Adrenal gland (tissue), 12 donors: ENCODE measurements around the gene TMOD1. TPM values are rescaled to one million over a fixed set of nuclear protein-coding genes. Genes with fewer than 3 reads are reported as not detected.
A peak's percentile ranks its signal among the peaks of the same experiment; 100 is the strongest.

ENCODE experiments used
- DNase-seq, 7 donors: peaks; one replicate each; pipeline ENCODE4 v3.0.0-alpha.2; 2019 to 2020
- H3K27ac ChIP-seq, 5 donors: fragments of 200-600 bp; sonication (generic) in 4 of 5; 1 replicate in 3 of 5; 2 replicates in 2 of 5; pipeline versions ENCODE4 v1.5.1 to v1.8.0; 2016 to 2020; ENCODE audit warnings: mild to moderate bottlenecking in 1 of 5
- H3K27me3 ChIP-seq: fragments of 200-600 bp; 2 replicates; pipeline ENCODE4 v1.8.0; 2021
- H3K36me3 ChIP-seq, 2 donors: fragments of 200-600 bp; replicated peaks in 1 of 2; 1 replicate in 1 of 2; 2 replicates in 1 of 2; pipeline versions ENCODE4 v1.5.1 to v1.8.0; 2018 to 2022
- H3K4me1 ChIP-seq, 2 donors: fragments of 200-600 bp; replicated peaks in 1 of 2; 1 replicate in 1 of 2; 2 replicates in 1 of 2; pipeline versions ENCODE4 v1.5.1 to v1.8.0; 2018 to 2021
- H3K4me3 ChIP-seq, 4 donors: fragments of 200-600 bp; sonication (generic) in 3 of 4; one replicate each; pipeline ENCODE4 v1.5.1; 2016 to 2018
- H3K9me3 ChIP-seq, 3 donors: fragments of 200-600 bp; sonication (generic) in 1 of 3; replicated peaks in 1 of 3; 1 replicate in 2 of 3; 2 replicates in 1 of 3; pipeline versions ENCODE4 v1.5.1 to v1.8.0; 2016 to 2021
- CTCF ChIP-seq, 6 experiments: fragments of 450-650 bp in 4 of 6; fragments of 200-600 bp in 2 of 6; sonication (generic) in 1 of 6; IDR thresholded peaks; 1 replicate in 5 of 6; 2 replicates in 1 of 6; pipeline versions ENCODE4 v1.5.1 to v1.8.0; 2016 to 2021; ENCODE audit warnings: antibody characterized with exemption in 6 of 6, mild to moderate bottlenecking in 2 of 6, moderate library complexity in 1 of 6
- POLR2A ChIP-seq, 2 donors: fragments of 450-650 bp; IDR thresholded peaks; one replicate each; pipeline ENCODE4 v1.6.1; 2017; ENCODE audit warnings: antibody characterized with exemption in 2 of 2, mild to moderate bottlenecking in 2 of 2, moderate library complexity in 1 of 2
- WGBS, 4 donors: extraction: QIAGEN DNeasy Blood & Tissue Kit in 2 of 4; methylation state at CpG; one replicate each; pipeline versions ENCODE4 v1.1.5 to v1.1.7; 2013 to 2017; 5-methylcytosine and 5-hydroxymethylcytosine counted together
- intact Hi-C, 2 donors: fragments of 100-400 bp; cut with DNase I; formaldehyde crosslinking; loops; one replicate each; pipeline versions ENCODE4 v1.14.1 to v1.15.0; 2022 to 2023
- polyA plus RNA-seq, 3 donors: library from polyadenylated mRNA; stranded (reverse); fragments of 200-250 nt in 2 of 3; fragments of 350-450 nt in 1 of 3; fragmentation: Illumina TruSeq in 1 of 3; extraction: RNeasy Lipid Tissue Mini Kit (QIAGEN cat#74804) in 1 of 3; gene quantifications; one replicate each; pipeline ENCODE4 v1.2.3, GENCODE V29; 2013 to 2014
- total RNA-seq, 9 donors: library from RNA; depleted of rRNA in 4 of 9; stranded (reverse); fragments of >200 nt in 4 of 9; fragments of 120-200 nt in 1 of 9; fragmentation: NEBNext Ultra II Directional in 1 of 9; extraction: Animal tissue kit (Norgen Biotek cat#: 25700) in 1 of 9; gene quantifications; one replicate each; pipeline versions ENCODE4 v1.1.0 to v1.2.4, GENCODE V29; 2013 to 2023
- donor health status: healthy with polysubstance abuse.
- donor health status: Bipolar disorder and iron deficiency.
- donor health status: DM: yes; HTN: yes; CAD: no.
- donor health status: DM: no; HTN: no; CAD: no.
- donor health status: DM: no; HTN: no; CAD: no.
- donor health status: DM: yes; HTN: yes; CAD: no.

The TMOD1 gene
- total and polyA plus RNA-seq, 12 donors, result 23.9 to 91.2 (median 59.8) TPM

- WGBS, 4 donors, result 70 to 76% (median 72%) methylated on average over 7 of the region's 7 CpGs
- Histone ChIP-seq H3K36me3 (peaks cover 0 to 71% of the 10 kb centered on the region in 2 donors), H3K27ac (peak overlapping the region; percentile 10 to 83 (median 53)), H3K9me3 (no peaks in the 10 kb centered on the region), H3K4me1 (peaks cover 14 to 40% of the 10 kb centered on the region in 2 donors), H3K4me3 (no peak overlapping the region), H3K27me3 (no peaks in the 10 kb centered on the region)
- TF ChIP-seq CTCF (IDR thresholded peaks at IDR 0.05), result no peak
- TF ChIP-seq POLR2A (IDR thresholded peaks at IDR 0.05), result no peak
- DNase-seq, result peak in 4 of 7 donors; percentile 36 to 54 (median 45)
- intact Hi-C loops, result loop anchor here in 1 of 2 donors (5.0 kb wide), 1 partner anchor 134 kb away; no protein-coding TSS in a partner anchor
These were observed 99.9 kb downstream of the TMOD1 start for GRCh38 chr9:97601228-97601898.

GRCh38 chr9:97602430-97602829 lies 101.0 kb downstream of the TMOD1 start:
- Histone ChIP-seq H3K4me3 (no peak overlapping the region), H3K36me3 (peaks cover 0 to 63% of the 10 kb centered on the region in 2 donors), H3K9me3 (no peaks in the 10 kb centered on the region), H3K27me3 (no peaks in the 10 kb centered on the region), H3K27ac (peak overlapping the region in 2 of 5 donors; percentile 30 to 82), H3K4me1 (peaks cover 14 to 40% of the 10 kb centered on the region in 2 donors)
- intact Hi-C loops, result loop anchor here in 1 of 2 donors (5.0 kb wide), 1 partner anchor 135 kb away; no protein-coding TSS in a partner anchor
- WGBS, 4 donors, result 44 to 70% (median 64%) methylated on average over 9 to 10 of the region's 10 CpGs
- peak in 2 of 7 donors; percentile 39 to 47 for DNase-seq
- no peak for TF ChIP-seq POLR2A (IDR thresholded peaks at IDR 0.05)
- TF ChIP-seq CTCF (IDR thresholded peaks at IDR 0.05), result no peak

GRCh38 chr9:97604901-97605645 lies 103.6 kb downstream of the TMOD1 start:
- H3K9me3 ChIP-seq, result no peaks in the 10 kb centered on the region
- DNase-seq, result no peak
- H3K27ac ChIP-seq, result no peak overlapping the region
- H3K4me1 ChIP-seq, result peaks cover 12 to 26% of the 10 kb centered on the region in 2 donors
- H3K4me3 ChIP-seq, result no peak overlapping the region
- intact Hi-C loops, result loop anchor here in 1 of 2 donors (5.0 kb wide), 1 partner anchor 138 kb away; no protein-coding TSS in a partner anchor
- WGBS, 4 donors, result 90 to 96% (median 94%) methylated on average over 16 to 17 of the region's 17 CpGs
- peaks cover 0 to 69% of the 10 kb centered on the region in 2 donors for H3K36me3 ChIP-seq
- TF ChIP-seq POLR2A (IDR thresholded peaks at IDR 0.05) (no peak), CTCF (IDR thresholded peaks at IDR 0.05) (no peak)
- H3K27me3 ChIP-seq, result no peaks in the 10 kb centered on the region

GRCh38 chr9:97615439-97616072 lies 114.1 kb downstream of the TMOD1 start:
- H3K4me3 ChIP-seq, result no peak overlapping the region
- no peaks in the 10 kb centered on the region for H3K27me3 ChIP-seq
- DNase-seq, result peak; percentile 64 to 91 (median 75)
- peak; percentile 83 to 93 (median 90) for TF ChIP-seq CTCF (IDR thresholded peaks at IDR 0.05)
- TF ChIP-seq POLR2A (IDR thresholded peaks at IDR 0.05), result no peak
- no peaks in the 10 kb centered on the region for H3K9me3 ChIP-seq
- H3K36me3 ChIP-seq, result peaks cover 0 to 41% of the 10 kb centered on the region in 2 donors
- H3K27ac ChIP-seq, result no peak overlapping the region
- H3K4me1 ChIP-seq, result peaks cover 0 to 7% of the 10 kb centered on the region in 2 donors
- intact Hi-C loops, result loop anchor here (2.0 to 10.0 kb wide), 2 partner anchors 147 to 201 kb away; partner anchors contain the start of gene TDRD7 (in 1 of the 2)
